NCI-H146 treated with DMSO at 0.1 percent for 48 hours (cell line): Measurements from ENCODE around the gene PRRG2.
A peak's percentile ranks its signal among the peaks of the same experiment; 100 is the strongest.

Experiments used
- DNase-seq: peaks from one replicate; lab custom pipeline; 2025; ENCODE audit not compliant: unreplicated experiment; lab: John Stamatoyannopoulos, UW

PRRG2 gene

GRCh38 chr19:49556412-49557398, 24.4 kb upstream of the PRRG2 start:
- no peak for DNase-seq

- no peak for DNase-seq
Observed at GRCh38 chr19:49557641-49558325, 23.3 kb upstream of the PRRG2 start.

- no peak for DNase-seq
Observed at GRCh38 chr19:49558591-49558990, 22.5 kb upstream of the PRRG2 start.

GRCh38 chr19:49559443-49559842, 21.7 kb upstream of the PRRG2 start:
- no peak for DNase-seq

- no peak for DNase-seq
Observed at GRCh38 chr19:49559928-49560327, 21.2 kb upstream of the PRRG2 start.

- no peak for DNase-seq
Observed at GRCh38 chr19:49560358-49560900, 20.7 kb upstream of the PRRG2 start.

GRCh38 chr19:49564616-49565045, 16.5 kb upstream of the PRRG2 start:
- DNase-seq, result no peak

- DNase-seq, result no peak
Observed at GRCh38 chr19:49565261-49565660, 15.9 kb upstream of the PRRG2 start.

GRCh38 chr19:49566302-49566701, 14.8 kb upstream of the PRRG2 start:
- DNase-seq, result no peak

- DNase-seq, result no peak
Observed at GRCh38 chr19:49567861-49568441, 13.2 kb upstream of the PRRG2 start.

- peak; percentile 82 for DNase-seq
Observed at GRCh38 chr19:49570138-49570856, 10.8 kb upstream of the PRRG2 start.

- no peak for DNase-seq
Observed at GRCh38 chr19:49570997-49571676, 10.0 kb upstream of the PRRG2 start.

- DNase-seq, result no peak
Observed at GRCh38 chr19:49573009-49573408, 8.1 kb upstream of the PRRG2 start.

- no peak for DNase-seq
Observed at GRCh38 chr19:49573425-49573824, 7.7 kb upstream of the PRRG2 start.

- DNase-seq, result no peak
Observed at GRCh38 chr19:49574206-49574755, 6.8 kb upstream of the PRRG2 start.

- DNase-seq, result no peak
Observed at GRCh38 chr19:49579193-49579592, 1.9 kb upstream of the PRRG2 start.

- no peak for DNase-seq
Observed at GRCh38 chr19:49579947-49580263, 1.2 kb upstream of the PRRG2 start.

- peak; percentile 94 for DNase-seq
Observed at GRCh38 chr19:49580264-49581006, 681 bp upstream of the PRRG2 start, which contains the start of gene NOSIP. NOSIP (minus strand) TSS chr19:49580556; CDS start chr19:49560691, 19,865 bp downstream.

- DNase-seq, result no peak
Observed at GRCh38 chr19:49583239-49583638, 2.1 kb downstream of the PRRG2 start.
